HG03095 (cell line): Measurements from ENCODE around the gene TTC21A.
"Not testable (repeated sequence)": the region's sequence is repeated elsewhere in the genome, so short reads cannot be mapped to it uniquely, and the experiment has no call there.

Experiments used
- ATAC-seq: cut with Tn5 transposase; IDR thresholded peaks from one replicate; pipeline ENCODE4 v1.9.1; 2021; ENCODE audit warnings: moderate library complexity; ENCODE audit not compliant: unreplicated experiment

TTC21A gene

GRCh38 chr3:39148435-39149058 is 41.1 kb downstream of the TTC21A start:
- no peak for ATAC-seq

- no peak for ATAC-seq
These were observed 41.6 kb downstream of the TTC21A start for GRCh38 chr3:39149059-39149455.

- ATAC-seq: no peak
These were observed 42.1 kb downstream of the TTC21A start for GRCh38 chr3:39149498-39150147.

GRCh38 chr3:39150148-39150802 is 42.8 kb downstream of the TTC21A start:
- no peak for ATAC-seq

GRCh38 chr3:39150803-39151631 is 43.5 kb downstream of the TTC21A start:
- no peak for ATAC-seq

- no peak for ATAC-seq
These were observed 46.4 kb downstream of the TTC21A start for GRCh38 chr3:39153977-39154279.

GRCh38 chr3:39154280-39155021 is 47.0 kb downstream of the TTC21A start:
- ATAC-seq: no peak

- no peak for ATAC-seq
These were observed 48.9 kb downstream of the TTC21A start for GRCh38 chr3:39156421-39156820.

- ATAC-seq: no peak
These were observed 49.9 kb downstream of the TTC21A start for GRCh38 chr3:39157359-39157758.

GRCh38 chr3:39158148-39158715 is 50.8 kb downstream of the TTC21A start:
- ATAC-seq: no peak

GRCh38 chr3:39164414-39164813 is 56.9 kb downstream of the TTC21A start:
- ATAC-seq: no peak

GRCh38 chr3:39165518-39165917 is 58.0 kb downstream of the TTC21A start:
- no peak for ATAC-seq

GRCh38 chr3:39166134-39166710 is 58.7 kb downstream of the TTC21A start:
- no peak for ATAC-seq

- ATAC-seq: no peak
These were observed 59.6 kb downstream of the TTC21A start for GRCh38 chr3:39166932-39167532.

- no peak for ATAC-seq
These were observed 60.8 kb downstream of the TTC21A start for GRCh38 chr3:39168156-39168780.

- no peak for ATAC-seq
These were observed 62.2 kb downstream of the TTC21A start for GRCh38 chr3:39169712-39170111.

GRCh38 chr3:39170461-39170860 is 63.0 kb downstream of the TTC21A start:
- no peak for ATAC-seq

GRCh38 chr3:39170877-39171276 is 63.4 kb downstream of the TTC21A start:
- not testable (repeated sequence) for ATAC-seq

- ATAC-seq: no peak
These were observed 64.4 kb downstream of the TTC21A start for GRCh38 chr3:39171860-39172259.
